NCI-H187 treated with DMSO at 0.1 percent for 48 hours (cell line): ENCODE data around the gene LRP5.

ENCODE experiments used
- DNase-seq: peaks from one replicate; lab custom pipeline; 2025; lab: John Stamatoyannopoulos, UW

The LRP5 gene

GRCh38 chr11:68371171-68372041, 59.0 kb downstream of the LRP5 start:
- no peak for DNase-seq

- no peak for DNase-seq
These were observed 59.7 kb downstream of the LRP5 start for GRCh38 chr11:68372114-68372513.

GRCh38 chr11:68372625-68373024, 60.2 kb downstream of the LRP5 start:
- DNase-seq = no peak

- no peak for DNase-seq
These were observed 60.9 kb downstream of the LRP5 start for GRCh38 chr11:68373189-68373814.

GRCh38 chr11:68373815-68374501, 61.6 kb downstream of the LRP5 start:
- DNase-seq = no peak

GRCh38 chr11:68374531-68374930, 62.1 kb downstream of the LRP5 start:
- no peak for DNase-seq

- no peak for DNase-seq
These were observed 62.9 kb downstream of the LRP5 start for GRCh38 chr11:68375337-68375736.

GRCh38 chr11:68375766-68376165, 63.4 kb downstream of the LRP5 start:
- no peak for DNase-seq

GRCh38 chr11:68377389-68377795, 65.0 kb downstream of the LRP5 start:
- no peak for DNase-seq

GRCh38 chr11:68379206-68379605, 66.8 kb downstream of the LRP5 start:
- no peak for DNase-seq

GRCh38 chr11:68380786-68381622, 68.6 kb downstream of the LRP5 start:
- DNase-seq = no peak

- DNase-seq = no peak
These were observed 69.3 kb downstream of the LRP5 start for GRCh38 chr11:68381716-68382115.

- DNase-seq = no peak
These were observed 70.1 kb downstream of the LRP5 start for GRCh38 chr11:68382358-68382998.

- DNase-seq = no peak
These were observed 71.6 kb downstream of the LRP5 start for GRCh38 chr11:68383976-68384501.

- DNase-seq = no peak
These were observed 72.2 kb downstream of the LRP5 start for GRCh38 chr11:68384530-68385081.

- no peak for DNase-seq
These were observed 72.7 kb downstream of the LRP5 start for GRCh38 chr11:68385128-68385527.

- no peak for DNase-seq
These were observed 74.1 kb downstream of the LRP5 start for GRCh38 chr11:68386331-68386978.

- DNase-seq = no peak
These were observed 75.4 kb downstream of the LRP5 start for GRCh38 chr11:68387840-68388239.

- no peak for DNase-seq
These were observed 76.3 kb downstream of the LRP5 start for GRCh38 chr11:68388595-68389198.

- no peak for DNase-seq
These were observed 77.9 kb downstream of the LRP5 start for GRCh38 chr11:68390315-68390714.
